ENCODE data around the gene MPRIP.
"Not testable (repeated sequence)": the region's sequence is repeated elsewhere in the genome, so short reads cannot be mapped to it uniquely, and the experiment has no call there.

The MPRIP gene

GRCh38 chr17:17184985-17185757 is 142.9 kb downstream of the MPRIP start:
- not testable (repeated sequence) for DNase-seq (ENCODE audit: low spot score)

- DNase-seq (ENCODE audit: low spot score): no peak
Observed at GRCh38 chr17:17186051-17186450, 143.8 kb downstream of the MPRIP start.

GRCh38 chr17:17186551-17187505 is 144.6 kb downstream of the MPRIP start:
- DNase-seq (ENCODE audit: low spot score): no peak

- DNase-seq (ENCODE audit: low spot score): no peak
Observed at GRCh38 chr17:17188586-17188985, 146.3 kb downstream of the MPRIP start.

GRCh38 chr17:17189559-17189958 is 147.3 kb downstream of the MPRIP start:
- DNase-seq (ENCODE audit: low spot score): no peak

- no peak for DNase-seq (ENCODE audit: low spot score)
Observed at GRCh38 chr17:17190188-17190587, 147.9 kb downstream of the MPRIP start.

GRCh38 chr17:17191346-17191792 is 149.1 kb downstream of the MPRIP start:
- no peak for DNase-seq (ENCODE audit: low spot score)

- no peak for DNase-seq (ENCODE audit: low spot score)
Observed at GRCh38 chr17:17191961-17192381, 149.7 kb downstream of the MPRIP start.

GRCh38 chr17:17195466-17195865 is 153.2 kb downstream of the MPRIP start:
- DNase-seq (ENCODE audit: low spot score): not testable (repeated sequence)

- DNase-seq (ENCODE audit: low spot score): no peak
Observed at GRCh38 chr17:17196776-17197175, 154.5 kb downstream of the MPRIP start.

GRCh38 chr17:17198281-17198680 is 156.0 kb downstream of the MPRIP start:
- DNase-seq (ENCODE audit: low spot score): no peak

- no peak for DNase-seq (ENCODE audit: low spot score)
Observed at GRCh38 chr17:17200311-17200710, 158.1 kb downstream of the MPRIP start.

GRCh38 chr17:17200831-17201230 is 158.6 kb downstream of the MPRIP start:
- DNase-seq (ENCODE audit: low spot score): no peak

- DNase-seq (ENCODE audit: low spot score): no peak
Observed at GRCh38 chr17:17201271-17201670, 159.0 kb downstream of the MPRIP start.

- DNase-seq (ENCODE audit: low spot score): no peak
Observed at GRCh38 chr17:17201907-17202306, 159.7 kb downstream of the MPRIP start.

GRCh38 chr17:17203173-17203730 is 161.0 kb downstream of the MPRIP start:
- no peak for DNase-seq (ENCODE audit: low spot score)

GRCh38 chr17:17204041-17204591 is 161.9 kb downstream of the MPRIP start:
- peak; percentile 41 for DNase-seq (ENCODE audit: low spot score)

GRCh38 chr17:17204635-17205231 is 162.5 kb downstream of the MPRIP start:
- DNase-seq (ENCODE audit: low spot score): no peak

- peak; percentile 69 for DNase-seq (ENCODE audit: low spot score)
Observed at GRCh38 chr17:17205368-17206123, 163.3 kb downstream of the MPRIP start.

GRCh38 chr17:17206124-17206912 is 164.1 kb downstream of the MPRIP start, which contains the start of gene PLD6:
Gene PLD6 (minus strand): TSS chr17:17206333. CDS start chr17:17206286, 47 bp downstream.
- peak; percentile 98 for DNase-seq (ENCODE audit: low spot score)
